ENCODE data around the gene TP53RK. TPM values are rescaled to one million over a fixed set of nuclear protein-coding genes. Genes with fewer than 3 reads are reported as not detected.

The TP53RK gene
- total RNA-seq, 1 experiment from 2014 or later, result 20.6 TPM

- Histone ChIP-seq H3K36me3 (ENCODE audit: insufficient read depth, low read length, poor library complexity, severe bottlenecking) (no peaks in the 10 kb centered on the region), H3K9me3 (ENCODE audit: low read depth, low read length, poor library complexity, severe bottlenecking) (no peaks in the 10 kb centered on the region), H3K27me3 (replicated peaks; ENCODE audit: insufficient read depth, low read depth, low read length, poor library complexity) (peaks cover 19% of the 10 kb centered on the region), H3K4me1 (ENCODE audit: insufficient read depth, low read length, poor library complexity, severe bottlenecking) (no peaks in the 10 kb centered on the region), H3K27ac (ENCODE audit: low read depth, low read length, poor library complexity, severe bottlenecking) (no peak overlapping the region), H3K4me3 (ENCODE audit: low read depth, low read length, poor library complexity, severe bottlenecking) (no peak overlapping the region)
- no peak for TF ChIP-seq CTCF (conservative IDR thresholded peaks at IDR 0.05; ENCODE audit: low read depth, low read length)
- TF ChIP-seq EZH2 (IDR thresholded peaks at IDR 0.05; ENCODE audit: borderline replicate concordance, low read depth, low read length, poor library complexity, severe bottlenecking), result no peak
- CTCF ChIA-PET, result interaction anchor here (0.6 kb wide), 1 partner anchor 37 kb away, joined by 3 read pairs; no protein-coding TSS in a partner anchor
- intact Hi-C loops (cut with micrococcal nuclease; ENCODE audit: unreplicated experiment), result no loop called here
- DNase-seq (ENCODE audit: low spot score), result no peak
- POLR2A ChIA-PET (ENCODE audit: low non-redundant PET), result no interaction called here
- no TSS peak for BruUV-seq (replicated peaks)
Measured at GRCh38 chr20:46703435-46703834, 14.2 kb upstream of the TP53RK start.

- ChIA-PET CTCF (no interaction called here), POLR2A (ENCODE audit: low non-redundant PET) (interaction anchor here (0.7 kb wide), 1 partner anchor 907 kb away, joined by 4 read pairs; no protein-coding TSS in a partner anchor)
- BruUV-seq (replicated peaks), result no TSS peak
- no peak for TF ChIP-seq CTCF (conservative IDR thresholded peaks at IDR 0.05; ENCODE audit: low read depth, low read length)
- no peak for TF ChIP-seq EZH2 (IDR thresholded peaks at IDR 0.05; ENCODE audit: borderline replicate concordance, low read depth, low read length, poor library complexity, severe bottlenecking)
- intact Hi-C loops (cut with micrococcal nuclease; ENCODE audit: unreplicated experiment), result no loop called here
- Histone ChIP-seq H3K27me3 (replicated peaks; ENCODE audit: insufficient read depth, low read depth, low read length, poor library complexity) (peaks cover 16% of the 10 kb centered on the region), H3K4me3 (ENCODE audit: low read depth, low read length, poor library complexity, severe bottlenecking) (no peak overlapping the region), H3K9me3 (ENCODE audit: low read depth, low read length, poor library complexity, severe bottlenecking) (no peaks in the 10 kb centered on the region), H3K36me3 (ENCODE audit: insufficient read depth, low read length, poor library complexity, severe bottlenecking) (no peaks in the 10 kb centered on the region), H3K4me1 (ENCODE audit: insufficient read depth, low read length, poor library complexity, severe bottlenecking) (no peaks in the 10 kb centered on the region), H3K27ac (ENCODE audit: low read depth, low read length, poor library complexity, severe bottlenecking) (no peak overlapping the region)
- no peak for DNase-seq (ENCODE audit: low spot score)
Measured at GRCh38 chr20:46702447-46703203, 13.4 kb upstream of the TP53RK start.

DNA sequence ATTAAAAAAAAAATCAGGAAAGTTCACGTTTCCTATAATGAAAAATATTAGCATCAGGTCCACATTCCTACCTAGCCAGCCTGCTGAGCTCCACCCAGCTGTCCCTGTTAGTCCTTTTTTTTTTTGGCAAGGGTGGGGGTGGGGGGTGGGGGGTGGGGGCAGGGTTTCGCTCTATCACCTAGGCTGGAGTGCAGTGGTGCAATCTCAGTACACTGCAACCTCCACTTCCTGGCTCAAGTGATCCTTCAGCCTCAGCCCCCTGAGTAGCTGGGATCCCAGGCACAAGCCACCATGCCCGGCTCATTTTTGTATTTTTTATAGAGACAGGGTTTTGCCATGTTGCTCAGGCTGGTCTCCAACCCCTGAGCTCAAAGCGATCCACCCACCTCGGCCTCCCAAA lies 12.7 kb upstream of the TP53RK start:
- Histone ChIP-seq H3K4me1 (ENCODE audit: insufficient read depth, low read length, poor library complexity, severe bottlenecking) (no peaks in the 10 kb centered on the region), H3K36me3 (ENCODE audit: insufficient read depth, low read length, poor library complexity, severe bottlenecking) (no peaks in the 10 kb centered on the region), H3K27ac (ENCODE audit: low read depth, low read length, poor library complexity, severe bottlenecking) (no peak overlapping the region), H3K27me3 (replicated peaks; ENCODE audit: insufficient read depth, low read depth, low read length, poor library complexity) (peaks cover 11% of the 10 kb centered on the region), H3K4me3 (ENCODE audit: low read depth, low read length, poor library complexity, severe bottlenecking) (no peak overlapping the region), H3K9me3 (ENCODE audit: low read depth, low read length, poor library complexity, severe bottlenecking) (no peaks in the 10 kb centered on the region)
- no TSS peak for BruUV-seq (replicated peaks)
- TF ChIP-seq CTCF (conservative IDR thresholded peaks at IDR 0.05; ENCODE audit: low read depth, low read length) (no peak), EZH2 (IDR thresholded peaks at IDR 0.05; ENCODE audit: borderline replicate concordance, low read depth, low read length, poor library complexity, severe bottlenecking) (no peak)
- intact Hi-C loops (cut with micrococcal nuclease; ENCODE audit: unreplicated experiment), result no loop called here
- no peak for DNase-seq (ENCODE audit: low spot score)
- CTCF ChIA-PET, result no interaction called here
- POLR2A ChIA-PET (ENCODE audit: low non-redundant PET), result interaction anchor here (0.7 kb wide), 1 partner anchor 908 kb away, joined by 4 read pairs; no protein-coding TSS in a partner anchor
